CD4-positive, alpha-beta T cell treated with Interleukin-17A for 4 hours (primary cell): ENCODE measurements around the gene PALD1.
A peak's percentile ranks its signal among the peaks of the same experiment; 100 is the strongest.

Experiments used
- DNase-seq: peaks from one replicate; pipeline ENCODE4 v3.0.0-alpha.2; 2020; ENCODE audit warnings: mixed read lengths

Gene PALD1

DNA sequence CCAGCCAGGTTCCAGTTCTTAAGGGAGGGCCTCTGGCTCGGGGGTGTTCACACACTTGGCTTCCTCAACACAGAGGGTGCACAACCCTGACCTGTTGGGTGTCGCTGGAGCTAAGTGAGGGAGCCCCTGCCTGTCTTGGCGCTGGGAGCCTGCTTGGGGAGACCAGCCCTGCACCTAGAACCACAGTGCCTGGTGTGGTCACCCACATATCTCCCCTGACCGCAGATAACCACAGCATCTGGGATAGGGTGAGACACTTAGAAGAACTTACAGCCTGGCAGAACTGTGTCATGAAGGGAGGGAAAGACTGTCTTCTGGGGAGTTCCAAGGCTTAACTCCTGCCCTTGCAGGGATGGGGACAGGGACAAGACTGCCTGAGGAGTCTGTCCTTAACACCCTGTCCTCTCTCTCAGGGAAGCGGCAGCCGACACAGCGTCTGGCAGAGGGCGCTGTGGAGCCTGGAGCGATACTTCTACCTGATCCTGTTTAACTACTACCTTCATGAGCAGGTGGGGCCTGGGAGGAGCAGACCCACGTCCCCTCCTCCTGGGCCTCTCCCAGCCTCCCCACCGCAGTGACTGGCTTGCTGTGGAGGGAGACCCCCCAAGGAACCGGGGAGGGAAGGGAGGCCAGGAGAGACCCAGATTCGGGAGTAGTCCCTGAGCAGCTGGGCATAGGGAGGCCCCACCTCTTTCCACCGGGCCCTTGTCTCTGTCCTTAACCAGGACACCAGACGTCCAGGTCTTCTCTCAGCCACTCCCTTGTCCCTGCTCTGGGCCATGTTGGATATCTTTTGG, 59.0 kb downstream of the PALD1 start:
- DNase-seq = peak; percentile 33

DNA sequence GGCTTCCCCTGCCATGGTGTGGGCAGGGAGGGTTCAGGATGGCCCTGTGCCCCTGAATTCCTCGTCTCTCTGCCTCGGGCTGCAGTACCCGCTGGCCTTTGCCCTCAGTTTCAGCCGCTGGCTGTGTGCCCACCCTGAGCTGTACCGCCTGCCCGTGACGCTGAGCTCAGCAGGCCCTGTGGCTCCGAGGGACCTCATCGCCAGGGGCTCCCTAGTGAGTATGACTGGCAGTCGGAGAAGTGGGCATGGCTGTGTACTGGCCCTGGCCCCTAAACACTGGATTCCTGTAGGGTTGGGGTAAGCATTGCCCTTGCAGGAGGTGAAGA, 59.6 kb downstream of the PALD1 start:
- no peak for DNase-seq

DNA sequence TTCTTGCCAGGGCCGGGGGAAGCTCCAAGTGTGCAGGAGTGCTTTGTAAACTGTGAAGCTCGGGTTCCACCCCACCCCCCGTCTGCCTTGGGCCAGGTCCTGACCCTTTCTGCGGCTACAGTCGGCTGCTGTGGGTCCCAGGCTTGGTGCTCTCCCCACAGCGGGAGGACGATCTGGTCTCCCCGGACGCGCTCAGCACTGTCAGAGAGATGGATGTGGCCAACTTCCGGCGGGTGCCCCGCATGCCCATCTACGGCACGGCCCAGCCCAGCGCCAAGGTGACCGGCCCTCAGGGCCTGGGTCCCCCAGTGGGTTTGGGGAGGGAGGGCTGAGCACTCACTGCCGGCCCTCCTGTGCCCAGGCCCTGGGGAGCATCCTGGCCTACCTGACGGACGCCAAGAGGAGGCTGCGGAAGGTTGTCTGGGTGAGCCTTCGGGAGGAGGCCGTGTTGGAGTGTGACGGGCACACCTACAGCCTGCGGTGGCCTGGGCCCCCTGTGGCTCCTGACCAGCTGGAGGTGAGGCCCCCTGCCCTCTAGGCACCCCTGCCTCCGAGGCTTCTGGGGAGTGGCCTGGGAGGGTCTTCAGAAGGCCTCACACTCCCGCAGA, 60.3 kb downstream of the PALD1 start:
- no peak for DNase-seq

DNA sequence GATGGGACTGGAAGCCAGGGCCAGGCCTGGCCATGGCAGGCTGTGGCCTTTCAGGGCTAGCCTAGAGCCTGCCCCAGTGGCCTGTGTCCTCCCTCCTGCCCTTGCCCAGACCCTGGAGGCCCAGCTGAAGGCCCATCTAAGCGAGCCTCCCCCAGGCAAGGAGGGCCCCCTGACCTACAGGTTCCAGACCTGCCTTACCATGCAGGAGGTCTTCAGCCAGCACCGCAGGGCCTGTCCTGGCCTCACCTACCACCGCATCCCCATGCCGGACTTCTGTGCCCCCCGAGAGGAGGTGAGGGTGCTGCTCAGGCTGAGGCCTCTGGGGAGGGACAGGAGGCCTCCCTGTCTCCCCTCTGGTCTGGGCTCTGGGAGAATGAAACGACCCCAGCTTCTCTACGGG, 60.9 kb downstream of the PALD1 start:
- no peak for DNase-seq

DNA sequence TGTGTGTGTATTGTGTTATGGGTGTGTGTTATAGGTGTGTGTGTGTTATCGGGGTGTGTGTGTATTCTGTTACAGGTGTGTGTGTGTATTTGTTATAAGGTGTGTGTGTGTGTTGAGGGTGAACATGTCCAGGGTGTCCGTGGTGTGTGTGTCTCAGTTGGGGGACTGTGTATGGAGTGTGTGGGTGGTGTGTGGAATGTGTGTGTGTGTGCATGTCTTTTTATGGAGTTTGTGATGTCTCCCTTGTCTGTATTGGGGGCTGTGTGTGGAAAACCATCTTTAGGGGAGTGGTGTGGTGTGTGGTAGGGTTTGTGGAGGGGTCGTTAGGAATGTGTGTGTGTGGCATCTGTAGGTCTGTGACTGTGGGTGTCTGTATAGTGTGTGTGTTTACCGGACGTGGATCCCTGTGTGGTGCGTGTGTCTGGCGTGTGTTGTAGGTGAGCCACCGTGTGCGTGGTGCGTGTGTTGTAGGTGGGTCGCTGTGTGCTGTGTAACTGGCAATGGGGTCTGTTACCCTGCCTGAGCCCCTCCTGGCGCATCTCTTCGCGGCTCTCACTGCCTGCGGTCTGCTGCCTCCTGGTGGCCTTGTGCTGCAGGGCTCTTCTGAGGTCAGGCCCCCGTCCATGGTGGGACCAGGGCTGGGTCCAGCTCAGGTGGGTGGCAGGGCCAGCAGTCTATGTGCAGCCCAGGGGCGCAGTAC, 61.7 kb downstream of the PALD1 start:
- DNase-seq = peak; percentile 46

DNA sequence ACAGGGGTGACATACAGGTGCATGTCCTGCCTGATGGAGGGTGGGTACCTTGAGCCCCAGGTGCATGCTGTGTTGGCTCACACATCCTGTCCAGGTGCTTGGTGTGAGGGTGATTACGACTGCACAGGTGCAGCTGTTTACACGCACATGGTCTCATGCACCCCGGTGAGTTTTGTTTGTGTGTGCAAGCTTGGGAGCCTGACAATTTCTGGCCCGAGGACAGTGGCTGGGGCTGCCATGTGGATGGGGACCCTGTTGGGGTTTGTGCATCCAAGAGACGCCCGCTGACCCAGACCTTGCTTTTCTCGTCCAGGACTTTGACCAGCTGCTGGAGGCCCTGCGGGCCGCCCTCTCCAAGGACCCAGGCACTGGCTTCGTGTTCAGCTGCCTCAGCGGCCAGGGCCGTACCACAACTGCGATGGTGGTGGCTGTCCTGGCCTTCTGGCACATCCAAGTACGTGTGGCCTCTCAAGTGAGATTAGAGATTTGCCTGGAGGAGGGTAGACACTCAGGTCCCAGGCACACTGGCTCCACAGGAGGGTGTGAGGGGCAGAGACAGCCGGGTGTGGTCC, 62.3 kb downstream of the PALD1 start:
- no peak for DNase-seq

DNA sequence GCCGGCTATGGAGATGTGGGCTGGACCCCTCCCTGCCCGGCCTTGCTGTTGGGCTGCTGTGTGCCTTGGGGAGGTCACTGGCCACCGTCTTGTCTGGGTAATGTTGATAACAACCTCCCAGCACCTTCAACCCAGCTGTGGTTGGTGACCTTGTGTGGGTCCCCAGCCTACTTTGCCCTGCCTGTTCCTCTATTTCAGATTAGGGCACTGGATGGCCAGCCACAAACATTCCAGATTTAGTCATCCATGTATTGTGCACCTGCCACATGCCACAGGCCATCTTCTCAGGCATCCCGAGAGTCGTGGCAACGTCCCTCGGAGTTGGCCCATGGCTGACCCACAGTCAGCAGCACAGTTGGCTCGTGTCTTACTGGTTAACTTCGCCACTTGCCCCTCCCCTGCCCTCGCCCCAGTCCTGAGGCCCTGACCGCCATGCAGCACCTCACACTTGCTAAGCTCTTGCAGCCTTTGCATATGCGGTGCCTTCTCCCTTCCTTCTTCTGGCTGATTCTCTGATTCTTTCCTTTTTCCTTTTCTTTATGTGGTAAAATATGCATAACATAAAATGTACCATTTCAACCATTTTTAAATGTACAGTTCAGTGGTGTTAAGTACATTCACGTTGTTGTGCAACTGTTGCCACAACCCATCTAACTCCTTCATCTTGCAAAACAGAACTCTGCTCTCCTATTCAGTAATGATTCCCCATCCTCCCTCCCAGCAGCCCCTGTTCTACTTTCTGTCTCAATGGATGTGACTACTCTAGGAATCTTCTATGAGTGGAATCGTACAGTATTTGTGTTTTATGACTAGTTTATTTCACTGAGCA, 63.4 kb downstream of the PALD1 start:
- DNase-seq = no peak

DNA sequence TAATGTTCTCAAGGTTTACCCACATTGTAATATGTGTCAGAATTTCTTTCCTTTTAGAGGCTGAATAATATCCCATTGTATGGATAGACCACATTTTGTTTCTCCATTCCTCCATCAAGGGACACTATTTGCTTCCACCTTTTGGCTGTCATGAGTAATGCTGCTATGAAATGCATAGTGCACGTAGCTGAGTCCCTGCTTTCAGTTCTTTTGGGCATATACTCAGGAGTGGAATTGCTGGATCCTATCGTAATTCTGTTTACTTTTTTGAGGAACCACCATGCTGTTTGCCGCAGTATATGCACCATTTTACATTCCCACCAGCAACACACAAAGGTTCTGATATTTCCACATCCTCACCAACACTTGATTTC, 64.0 kb downstream of the PALD1 start:
- no peak for DNase-seq

DNA sequence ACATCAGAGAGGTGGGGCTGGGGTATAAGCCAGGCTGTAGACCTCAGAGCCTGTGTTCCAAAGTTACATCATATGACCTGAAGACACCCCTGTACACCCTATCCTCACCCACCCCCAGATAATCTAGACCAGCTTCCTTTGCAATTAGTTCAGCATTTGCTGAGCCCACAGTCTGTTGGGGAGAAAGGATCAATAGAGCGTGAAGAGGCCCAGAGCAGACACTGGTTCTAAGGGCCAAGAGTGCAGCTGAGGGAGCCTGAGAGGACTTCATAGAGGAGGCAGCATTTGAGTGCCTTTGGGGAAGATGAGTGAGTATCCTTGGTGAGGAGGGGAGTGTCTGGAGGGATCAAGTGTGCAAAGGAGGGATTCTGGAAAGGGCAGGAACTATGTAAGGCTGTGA, 65.3 kb downstream of the PALD1 start:
- no peak for DNase-seq

DNA sequence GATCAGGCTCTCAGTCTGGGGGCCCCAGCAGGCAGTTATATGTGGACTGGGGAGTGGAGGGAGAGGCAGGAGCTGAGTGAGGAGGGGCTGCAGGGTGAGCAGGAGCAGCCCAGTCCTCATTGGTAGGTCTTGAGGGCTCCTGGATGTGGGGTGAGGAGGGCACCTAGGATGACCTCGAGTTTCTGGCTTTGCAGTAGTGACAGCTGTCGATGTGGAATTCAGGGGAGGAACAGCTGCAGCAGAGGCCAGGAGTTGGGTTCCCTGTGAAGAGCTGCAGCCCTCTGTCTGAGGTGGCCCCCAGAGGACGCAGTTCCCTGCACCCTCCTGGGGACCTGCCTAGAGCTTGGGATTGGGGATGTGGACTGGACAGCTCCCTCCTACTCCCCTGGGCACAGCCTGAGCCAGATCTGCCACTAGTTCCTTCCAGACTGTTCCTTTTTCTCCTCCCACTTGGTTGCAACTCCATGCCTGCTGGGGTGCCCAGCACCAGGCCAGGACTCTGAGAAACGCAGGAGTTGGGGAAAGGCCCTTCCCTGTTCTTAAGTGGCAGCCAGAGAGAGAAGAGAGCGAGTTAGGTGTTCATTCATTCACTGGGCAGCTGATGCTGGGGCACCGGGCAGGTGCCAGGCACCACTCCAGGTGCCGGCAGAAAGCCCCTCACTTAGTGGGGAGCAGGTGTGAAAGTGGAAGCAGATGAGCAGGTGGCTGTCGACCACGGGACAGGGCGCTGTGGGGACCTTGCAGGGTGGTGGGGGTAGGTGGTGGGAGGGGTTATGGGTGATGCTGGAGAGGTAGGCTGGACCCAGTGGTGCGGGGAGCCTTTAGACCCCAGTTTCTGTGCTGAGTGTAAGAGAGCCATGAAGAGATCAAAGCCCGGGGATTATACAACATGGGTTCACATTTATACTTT, 66.1 kb downstream of the PALD1 start:
- DNase-seq = no peak

DNA sequence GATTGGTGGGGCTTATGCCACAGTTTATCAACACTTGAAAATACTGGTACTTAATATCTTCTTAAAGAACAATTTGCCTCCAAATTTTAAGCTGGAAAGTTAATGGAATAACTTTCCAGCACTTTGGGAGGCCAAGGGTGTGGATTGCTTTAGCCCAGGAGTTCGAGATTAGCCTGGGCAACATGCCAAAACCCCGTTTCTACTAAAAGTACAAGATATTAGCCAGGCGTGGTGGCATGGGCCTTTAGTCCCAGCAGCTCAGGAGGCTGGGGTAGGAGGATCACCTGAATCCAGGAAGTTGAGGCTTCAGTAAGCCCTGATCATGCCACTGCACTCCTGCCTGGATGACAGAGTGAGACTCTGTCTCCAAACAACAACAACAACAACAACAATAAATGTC, 68.0 kb downstream of the PALD1 start:
- no peak for DNase-seq

DNA sequence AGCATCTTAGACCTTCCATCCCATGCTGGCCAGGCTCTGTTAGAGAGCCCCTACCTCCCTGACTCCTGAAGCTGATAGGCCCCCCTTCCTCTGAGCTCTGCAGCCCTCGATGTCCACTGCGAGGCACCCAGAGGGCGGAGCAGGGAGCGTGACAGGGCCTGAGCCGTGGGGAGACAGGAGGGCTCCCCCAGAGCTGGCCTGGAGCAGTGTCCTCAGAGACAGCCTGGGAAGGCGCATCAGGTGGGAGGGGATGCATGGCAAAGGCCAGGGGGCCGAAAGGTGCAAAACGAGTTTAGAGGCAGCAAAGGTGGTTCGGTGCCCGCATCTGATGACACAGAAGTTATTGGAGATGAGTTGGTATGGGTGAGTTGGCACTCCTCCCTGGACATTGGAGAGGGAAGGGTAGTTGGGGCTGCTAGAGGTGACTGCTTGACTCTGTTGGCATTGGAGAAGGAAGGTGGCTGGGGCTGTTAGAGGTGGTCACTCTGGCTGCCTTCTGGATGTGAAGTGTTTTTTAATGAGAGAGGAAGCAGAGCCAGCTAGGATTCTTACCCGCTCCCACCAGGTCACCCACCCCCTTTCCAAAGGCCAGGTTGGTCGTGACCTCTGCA, 70.9 kb downstream of the PALD1 start:
- DNase-seq = no peak

DNA sequence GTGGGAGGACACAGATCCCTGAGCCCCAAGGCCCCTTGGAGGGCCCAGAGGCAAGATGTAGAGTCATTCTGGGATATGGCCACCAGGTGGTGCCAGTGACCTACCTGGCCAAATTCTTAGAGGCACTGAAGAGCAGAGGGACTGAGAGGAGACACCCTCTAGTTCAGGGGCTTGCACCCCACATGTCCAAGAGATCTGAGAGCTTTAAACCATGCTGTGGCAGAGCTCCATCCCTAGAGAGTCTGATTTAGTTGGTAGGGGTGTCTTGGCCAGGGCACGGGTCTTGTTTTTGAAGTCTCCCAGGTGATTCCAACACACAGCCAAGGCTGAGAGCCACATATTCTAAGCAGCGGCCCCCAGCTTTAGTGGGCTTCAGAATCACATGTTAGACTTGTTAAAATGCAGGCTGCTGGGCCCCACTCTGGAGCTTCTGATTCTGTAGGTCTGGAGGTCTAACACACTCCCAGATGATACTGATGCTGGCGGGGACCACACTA, 71.4 kb downstream of the PALD1 start:
- DNase-seq = peak; percentile 79

DNA sequence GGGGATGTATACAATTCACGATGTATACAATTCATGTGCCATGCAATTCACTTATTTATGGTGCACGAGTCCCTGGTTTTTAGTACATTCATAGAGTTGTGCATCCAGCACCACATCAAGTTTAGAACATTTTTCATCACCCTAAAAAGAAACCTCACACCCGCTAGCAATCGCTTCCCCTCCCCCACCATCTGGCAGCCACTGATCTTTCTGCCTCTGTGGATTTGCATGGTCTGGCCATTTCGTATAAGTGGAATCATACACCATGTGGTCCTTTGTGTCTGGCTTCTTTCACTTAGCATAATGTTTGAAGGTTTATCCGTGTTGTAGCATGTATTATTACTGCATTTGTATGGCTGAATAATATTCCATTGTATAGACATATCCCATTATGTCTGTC, 71.9 kb downstream of the PALD1 start:
- no peak for DNase-seq

DNA sequence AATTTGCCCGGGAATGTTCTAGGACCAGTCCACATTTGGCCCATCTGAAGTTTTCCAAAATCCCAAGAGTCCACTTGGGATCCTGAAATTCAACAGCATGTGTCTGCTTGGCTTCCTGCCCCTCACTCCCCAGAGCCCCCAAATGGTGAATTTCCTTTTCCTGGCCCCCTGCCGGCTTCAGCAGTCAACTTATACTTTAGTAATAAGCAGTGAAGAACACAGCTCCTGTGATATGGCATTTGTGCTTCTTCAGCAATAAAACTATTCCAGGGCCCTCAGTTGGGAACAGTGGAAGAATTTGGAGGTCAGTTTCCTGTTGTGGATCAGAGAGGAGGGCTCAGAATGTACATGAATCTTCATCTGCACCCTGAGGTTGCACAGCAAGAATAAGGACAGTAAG, 72.9 kb downstream of the PALD1 start:
- DNase-seq = no peak

DNA sequence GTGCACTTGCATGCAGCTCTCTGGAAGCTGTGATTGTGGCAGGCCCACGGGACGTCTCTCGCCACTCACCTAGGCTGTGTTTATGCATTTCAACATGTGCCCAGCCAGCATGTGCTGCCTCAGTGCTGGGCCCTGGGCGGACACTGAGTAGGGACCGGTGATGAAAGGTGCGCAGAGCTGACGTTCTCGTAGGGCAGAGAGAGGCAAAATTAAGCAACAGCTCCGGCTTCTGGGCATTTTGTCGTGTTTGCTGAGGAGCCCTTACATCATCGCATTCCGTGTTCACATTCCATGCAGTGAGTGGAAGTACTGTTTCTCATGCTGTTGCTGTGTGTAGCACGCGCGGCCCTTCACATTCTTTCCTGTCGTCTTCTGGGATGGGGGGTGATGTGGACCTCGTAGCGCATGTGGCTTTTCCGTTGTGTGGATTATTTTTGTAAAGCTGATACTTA, 73.4 kb downstream of the PALD1 start:
- DNase-seq = no peak

DNA sequence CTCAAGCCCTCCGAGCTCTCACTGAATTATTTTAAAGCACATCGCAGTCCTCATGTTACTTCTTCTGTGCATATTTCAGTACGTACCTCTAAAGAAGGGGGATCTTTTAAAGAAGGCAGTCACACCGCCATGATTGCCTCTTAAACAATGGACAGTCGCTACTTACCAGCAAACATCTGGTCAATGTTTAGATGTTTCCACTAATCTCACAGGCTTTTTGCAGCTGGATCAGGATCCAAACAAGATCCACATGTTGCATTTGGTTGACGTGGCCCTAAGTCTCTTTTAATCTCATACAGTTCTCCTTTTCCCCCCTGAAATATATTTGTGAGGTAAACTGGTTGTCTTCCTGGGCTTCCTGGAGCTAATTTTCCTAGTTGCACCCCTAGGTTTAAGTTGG, 74.0 kb downstream of the PALD1 start:
- DNase-seq = no peak

DNA sequence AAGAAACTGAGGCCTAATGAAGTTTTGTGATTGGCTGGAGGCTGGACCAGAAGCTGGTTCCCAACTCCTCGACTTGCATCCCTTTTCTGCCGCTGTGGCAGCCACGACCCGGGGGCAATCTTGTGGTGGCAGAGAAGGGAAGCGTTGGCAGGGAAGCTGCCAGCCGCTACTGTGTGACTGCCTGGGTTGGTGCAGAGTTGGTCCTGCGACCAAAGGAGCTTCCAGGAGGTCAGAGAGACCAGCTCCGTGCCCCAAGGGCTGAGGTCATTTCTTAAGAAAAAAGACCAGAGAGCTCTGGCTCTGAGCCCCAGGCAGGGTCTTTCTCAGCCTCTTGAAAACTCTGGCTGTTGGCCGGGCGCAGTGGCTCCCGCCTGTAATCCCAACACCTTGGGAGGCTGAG, 76.8 kb downstream of the PALD1 start:
- no peak for DNase-seq

DNA sequence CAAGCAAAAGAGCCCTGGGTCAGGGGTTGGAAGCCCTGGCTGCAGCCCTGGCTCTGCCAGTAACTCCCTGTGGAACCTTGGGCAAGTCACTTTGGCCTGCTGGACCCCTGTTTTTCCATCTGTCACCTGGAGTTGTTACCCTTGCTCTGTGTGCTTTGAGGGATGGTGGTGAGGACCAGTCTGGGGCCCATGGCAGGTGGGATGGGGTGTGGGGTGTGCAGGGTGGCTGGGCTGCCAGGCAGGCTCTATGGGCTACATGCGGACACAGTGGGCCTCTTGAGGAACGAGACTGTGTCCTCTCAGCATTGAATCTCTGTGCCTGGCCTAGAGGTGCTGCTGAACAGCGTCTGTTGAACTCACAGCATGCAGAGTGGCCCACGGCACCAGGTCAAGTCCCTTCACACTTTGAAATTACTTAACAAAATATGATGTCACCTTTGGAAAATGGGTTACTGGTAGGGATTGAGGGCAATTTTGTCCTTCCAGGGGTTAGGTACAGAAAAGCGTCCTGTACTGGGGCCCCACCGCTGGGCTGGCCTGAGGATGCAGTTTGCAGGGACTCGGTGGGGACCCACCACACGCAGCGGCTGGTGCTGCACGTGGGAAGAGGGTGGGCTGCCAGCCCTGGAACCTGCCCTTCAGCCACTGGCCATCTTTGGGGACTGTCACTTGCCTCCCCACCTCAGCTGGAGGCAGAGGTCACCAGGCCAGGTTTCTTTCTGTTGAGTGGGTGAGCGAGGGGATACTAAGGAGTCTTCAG, 78.7 kb downstream of the PALD1 start:
- DNase-seq = no peak

DNA sequence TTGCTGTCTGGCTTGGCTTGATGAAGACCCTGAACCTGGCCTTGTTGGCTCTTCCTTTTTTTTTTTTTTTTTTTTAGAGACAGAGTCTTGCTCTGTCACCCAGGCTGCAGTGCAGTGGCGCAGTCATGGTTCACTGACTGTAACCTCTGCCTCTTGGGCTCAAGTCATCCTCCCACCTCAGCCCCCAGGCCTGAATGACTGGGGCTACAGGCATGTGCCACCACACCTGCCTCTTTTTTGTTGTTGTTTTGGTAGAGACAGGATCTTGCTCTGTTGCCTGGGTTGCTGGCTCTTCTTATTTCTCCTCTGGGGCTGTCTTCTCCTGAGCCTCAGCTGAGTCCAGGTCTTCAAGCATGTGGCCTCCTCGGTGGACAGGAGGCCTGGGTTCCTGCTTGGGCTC, 79.3 kb downstream of the PALD1 start:
- no peak for DNase-seq

DNA sequence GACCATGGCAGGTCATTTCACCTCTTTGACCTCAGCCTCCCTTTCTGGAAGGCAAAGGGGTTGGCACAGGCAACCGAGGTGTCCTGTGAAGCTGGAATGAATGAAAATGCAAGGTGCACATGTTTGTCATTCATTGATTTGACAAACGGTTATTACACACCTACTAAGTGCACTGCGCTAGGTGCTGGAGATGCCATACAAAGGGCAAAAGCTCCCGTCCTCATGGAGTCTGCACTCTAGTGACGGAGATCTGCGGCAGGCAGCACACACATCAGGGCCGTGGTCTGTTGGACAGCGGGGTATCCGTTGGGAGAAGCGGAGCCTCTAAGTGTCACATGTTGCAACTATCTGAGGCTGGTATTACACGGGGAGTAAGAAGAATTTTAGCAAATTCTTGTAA, 79.7 kb downstream of the PALD1 start:
- no peak for DNase-seq
